GM06990 (cell line): ENCODE results near the gene TMEM154.

Source experiments
- DNase-seq: peaks from one replicate; pipeline ENCODE4 v3.0.0-alpha.2; 2011; ENCODE audit not compliant: insufficient read length; ENCODE audit errors: extremely low read depth
- H3K27me3 ChIP-seq: replicated peaks from 2 replicates; pipeline ENCODE4 v1.6.0; 2011; ENCODE audit warnings: low read length; ENCODE audit not compliant: control insufficient read depth, insufficient read depth
- H3K36me3 ChIP-seq: 2 replicates; pipeline ENCODE4 v1.5.1; 2011; ENCODE audit warnings: low read length; ENCODE audit not compliant: control insufficient read depth, insufficient read depth
- H3K4me3 ChIP-seq: replicated peaks from 2 replicates; pipeline ENCODE4 v1.5.1; 2011; ENCODE audit warnings: low read depth, mild to moderate bottlenecking, control low read depth, low read length
- CTCF ChIP-seq: IDR thresholded peaks from 2 replicates; pipeline ENCODE4 v1.5.1; 2011; ENCODE audit warnings: low read length, control low read depth, mild to moderate bottlenecking, inconsistent platforms; ENCODE audit not compliant: insufficient read depth, poor library complexity, severe bottlenecking

TMEM154 gene

GRCh38 chr4:152619556-152619955, 60.2 kb downstream of the TMEM154 start:
- no peak for TF ChIP-seq CTCF
- no peaks in the 10 kb centered on the region for H3K27me3 ChIP-seq
- H3K36me3 ChIP-seq: no peaks in the 10 kb centered on the region
- DNase-seq: no peak
- no peak overlapping the region for H3K4me3 ChIP-seq

DNA sequence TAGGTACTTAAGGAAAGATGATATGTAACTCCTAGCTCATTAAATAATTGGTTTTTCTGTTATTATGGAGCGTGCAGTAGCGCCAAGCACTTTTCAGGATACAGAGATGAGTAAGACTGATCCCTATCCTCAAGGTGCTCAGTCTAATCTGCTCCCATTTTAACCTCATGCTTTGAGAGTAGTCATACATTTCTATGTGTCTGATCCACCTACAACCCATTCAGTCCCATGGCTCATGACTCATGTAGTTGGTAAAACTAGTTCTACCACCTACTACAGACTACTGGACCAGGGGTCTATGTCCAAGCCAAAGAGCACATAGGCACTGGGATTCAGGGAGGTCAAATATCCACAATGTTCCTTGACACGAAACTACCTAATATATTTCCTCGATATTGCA, 60.8 kb downstream of the TMEM154 start:
- no peak for TF ChIP-seq CTCF
- no peak for DNase-seq
- no peaks in the 10 kb centered on the region for H3K27me3 ChIP-seq
- no peaks in the 10 kb centered on the region for H3K36me3 ChIP-seq
- H3K4me3 ChIP-seq: no peak overlapping the region

- Histone ChIP-seq H3K36me3 (no peaks in the 10 kb centered on the region), H3K4me3 (no peak overlapping the region), H3K27me3 (no peaks in the 10 kb centered on the region; the same call in 1 of the 2 replicates)
- TF ChIP-seq CTCF: no peak
- DNase-seq: no peak
Observed at GRCh38 chr4:152616804-152617203, 63.0 kb downstream of the TMEM154 start.

GRCh38 chr4:152613841-152614721, 65.7 kb downstream of the TMEM154 start:
- H3K4me3 ChIP-seq: no peak overlapping the region
- H3K36me3 ChIP-seq: no peaks in the 10 kb centered on the region
- no peaks in the 10 kb centered on the region; the same call in 1 of the 2 replicates for H3K27me3 ChIP-seq
- no peak for DNase-seq
- no peak for TF ChIP-seq CTCF

DNA sequence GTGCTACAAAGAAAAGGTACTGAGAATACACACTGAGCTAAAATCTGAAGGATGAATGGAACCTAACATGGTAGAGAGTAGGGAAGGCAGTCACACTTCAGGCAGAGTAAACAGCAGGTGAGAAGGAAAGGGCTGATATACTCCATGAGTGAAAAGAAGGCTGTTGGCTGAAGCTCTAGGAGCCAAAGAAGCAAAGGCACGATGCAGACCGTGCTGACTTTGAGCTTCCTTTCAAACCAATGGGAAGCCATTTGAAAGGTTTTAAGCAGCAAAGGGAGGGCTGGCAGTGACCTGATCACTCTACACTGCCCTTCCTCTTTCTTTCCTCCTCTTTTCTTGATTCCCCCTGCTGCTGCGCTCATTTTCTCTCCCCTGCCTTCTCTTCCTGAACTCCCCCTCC, 66.4 kb downstream of the TMEM154 start:
- no peaks in the 10 kb centered on the region; the same call in 1 of the 2 replicates for H3K27me3 ChIP-seq
- H3K4me3 ChIP-seq: no peak overlapping the region
- TF ChIP-seq CTCF: no peak
- H3K36me3 ChIP-seq: no peaks in the 10 kb centered on the region
- no peak for DNase-seq

DNA sequence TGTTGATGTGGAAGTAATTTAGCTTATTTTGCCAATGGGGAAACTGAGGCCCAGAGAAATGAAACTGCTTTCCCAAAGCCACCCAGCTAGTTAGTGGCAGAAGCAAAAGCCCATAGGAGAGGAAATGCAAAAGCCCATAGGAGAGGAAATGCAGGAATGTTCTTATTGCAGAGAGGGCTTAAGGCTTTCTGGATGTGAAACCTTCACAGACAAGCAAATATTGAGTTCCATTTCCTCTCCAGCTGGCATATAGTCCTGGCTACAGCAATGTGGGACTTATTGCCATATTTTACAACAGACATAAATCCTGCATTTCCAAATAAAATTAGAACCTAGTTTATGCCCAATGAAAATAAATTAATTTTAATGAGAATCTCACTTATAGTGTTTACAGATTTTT, 69.7 kb downstream of the TMEM154 start:
- no peak for TF ChIP-seq CTCF
- DNase-seq: no peak
- H3K36me3 ChIP-seq: no peaks in the 10 kb centered on the region

More for the DNA sequence above, 69.7 kb downstream of the TMEM154 start:
- no peaks in the 10 kb centered on the region; the same call in 1 of the 2 replicates for H3K27me3 ChIP-seq
- no peak overlapping the region for H3K4me3 ChIP-seq
